Karpas-422 (cell line): ENCODE results near the gene C19orf44. TPM values are rescaled to one million over a fixed set of nuclear protein-coding genes. Genes with fewer than 3 reads are reported as not detected.
"Not testable (repeated sequence)": the region's sequence is repeated elsewhere in the genome, so short reads cannot be mapped to it uniquely, and the experiment has no call there.

ENCODE experiments used
- DNase-seq: peaks from one replicate; pipeline ENCODE4 v3.0.0-alpha.2; 2015
- H2AFZ ChIP-seq: fragments of 200-600 bp; sonication (generic); 2 replicates; pipeline ENCODE4 v1.6.1; 2014; ENCODE audit warnings: antibody characterized with exemption, low read length, mixed read lengths
- H3K27ac ChIP-seq: fragments of 200-600 bp; sonication (generic); 2 replicates; pipeline ENCODE4 v1.5.1; 2014; ENCODE audit warnings: mild to moderate bottlenecking, low read length, moderate library complexity
- H3K27me3 ChIP-seq: fragments of 200-600 bp; sonication (generic); 2 replicates; pipeline ENCODE4 v1.6.1; 2014; ENCODE audit warnings: low read length, mixed read lengths
- H3K36me3 ChIP-seq: fragments of 200-600 bp; sonication (generic); 2 replicates; pipeline ENCODE4 v1.6.1; 2014; ENCODE audit warnings: low read length, mixed read lengths; ENCODE audit not compliant: insufficient read depth
- H3K4me1 ChIP-seq: fragments of 200-600 bp; sonication (generic); 2 replicates; pipeline ENCODE4 v1.6.1; 2014; ENCODE audit warnings: mild to moderate bottlenecking, low read length, mixed read lengths
- H3K4me2 ChIP-seq: fragments of 200-600 bp; sonication (generic); 2 replicates; pipeline ENCODE4 v1.6.1; 2014; ENCODE audit warnings: low read length, low read depth, mild to moderate bottlenecking; ENCODE audit not compliant: poor library complexity, severe bottlenecking
- H3K4me3 ChIP-seq: fragments of 200-600 bp; sonication (generic); 2 replicates; pipeline ENCODE4 v1.5.1; 2014; ENCODE audit warnings: mild to moderate bottlenecking, antibody characterized with exemption, low read length, mixed read lengths
- H3K79me2 ChIP-seq: fragments of 200-600 bp; sonication (generic); 2 replicates; pipeline ENCODE4 v1.6.1; 2014; ENCODE audit warnings: mild to moderate bottlenecking, low read length, mixed read lengths
- H3K9ac ChIP-seq: fragments of 200-600 bp; sonication (generic); 2 replicates; pipeline ENCODE4 v1.6.0; 2014; ENCODE audit warnings: low read length
- H3K9me2 ChIP-seq: fragments of 200-600 bp; sonication (generic), shearing (Covaris generic); replicated peaks from 2 replicates; pipeline ENCODE4 v1.6.0; 2014; ENCODE audit warnings: mild to moderate bottlenecking, low read length, moderate library complexity; ENCODE audit not compliant: insufficient read depth
- H3K9me3 ChIP-seq: fragments of 300-700, 200-600 bp; sonication (generic); 2 replicates; pipeline ENCODE4 v1.6.1; 2014; ENCODE audit warnings: low read length, mixed read lengths
- H4K20me1 ChIP-seq: fragments of 200-600 bp; sonication (generic); 2 replicates; pipeline ENCODE4 v1.6.1; 2014; ENCODE audit warnings: mild to moderate bottlenecking, antibody characterized with exemption, low read length, low read depth; ENCODE audit not compliant: insufficient read depth
- total RNA-seq: library from RNA; depleted of rRNA; stranded (reverse); fragments of >200 nt; shearing (Covaris generic); gene quantifications from 2 replicates; pipeline ENCODE4 v1.2.3, GENCODE V29; 2014; ENCODE audit warnings: low replicate concordance

Gene C19orf44
- total RNA-seq, 1 experiment from 2014 or later = 4.7 TPM

DNA sequence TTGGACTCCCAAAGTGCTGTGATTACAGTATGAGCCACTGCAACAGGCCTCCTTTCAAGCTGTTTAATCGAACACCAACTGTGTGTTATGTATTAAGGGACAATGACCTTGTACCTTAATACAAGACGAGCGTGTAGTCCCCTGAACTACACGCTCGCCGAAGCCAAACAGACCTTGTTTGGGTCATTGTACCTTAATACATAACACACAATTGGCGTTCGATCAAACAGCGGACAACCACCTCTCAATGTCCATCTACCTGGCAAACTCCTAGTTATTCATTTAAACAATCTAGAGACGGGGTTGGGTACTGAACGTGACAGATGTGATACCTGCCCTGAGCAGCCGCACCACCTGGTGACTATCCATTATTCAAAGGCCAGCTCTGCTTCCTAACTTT lies 44.8 kb downstream of the C19orf44 start:
- Histone ChIP-seq H3K79me2 (peaks cover 78% of the 10 kb centered on the region), H3K9me3 (no peaks in the 10 kb centered on the region), H3K9ac (peak overlapping the region; percentile 84), H2AFZ (no peak overlapping the region), H3K27me3 (no peaks in the 10 kb centered on the region), H3K36me3 (peaks cover 25% of the 10 kb centered on the region), H4K20me1 (peaks cover 34% of the 10 kb centered on the region), H3K4me2 (peak overlapping the region; percentile 97), H3K9me2 (no peaks in the 10 kb centered on the region), H3K4me1 (peaks cover 33% of the 10 kb centered on the region), H3K4me3 (peak overlapping the region; percentile 88), H3K27ac (peak overlapping the region; percentile 65; the same call in 1 of the 2 replicates)
- DNase-seq = no peak

DNA sequence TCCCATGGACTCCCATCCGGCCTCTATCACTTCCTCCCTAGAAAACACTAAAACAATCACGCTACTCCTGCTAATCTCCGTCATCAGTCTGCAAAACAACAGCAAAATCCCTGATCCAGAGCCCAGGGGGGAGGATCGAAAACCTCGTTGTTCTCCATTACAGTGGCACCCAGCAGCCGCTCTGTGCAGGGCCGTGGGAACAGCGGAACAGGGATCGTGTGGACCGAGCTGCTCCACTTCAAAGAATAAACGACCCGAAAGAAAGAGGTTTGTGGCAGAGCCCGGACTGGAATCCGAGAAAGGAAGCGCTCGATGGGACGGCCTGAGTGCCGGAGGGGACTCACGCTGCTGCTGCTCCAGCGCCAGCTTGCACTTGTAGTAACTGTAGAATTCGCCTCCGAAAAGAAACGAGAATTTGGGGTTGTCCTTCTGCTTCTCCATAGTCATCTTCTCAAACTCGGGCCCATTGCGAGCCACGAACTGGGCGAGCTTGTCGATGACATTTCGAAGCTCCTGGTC lies 45.4 kb downstream of the C19orf44 start:
- no peak for DNase-seq
- H3K79me2 ChIP-seq = peaks cover 71% of the 10 kb centered on the region
- no peaks in the 10 kb centered on the region for H3K9me3 ChIP-seq
- H3K36me3 ChIP-seq = peaks cover 25% of the 10 kb centered on the region
- H3K27ac ChIP-seq = peak overlapping the region; percentile 65
- peak overlapping the region; percentile 97 for H3K4me2 ChIP-seq
- H3K4me3 ChIP-seq = peak overlapping the region; percentile 88
- peaks cover 33% of the 10 kb centered on the region for H3K4me1 ChIP-seq
- peak overlapping the region; percentile 84 for H3K9ac ChIP-seq
- H3K27me3 ChIP-seq = no peaks in the 10 kb centered on the region
- no peak overlapping the region for H2AFZ ChIP-seq
- no peaks in the 10 kb centered on the region for H3K9me2 ChIP-seq
- H4K20me1 ChIP-seq = peaks cover 28% of the 10 kb centered on the region

DNA sequence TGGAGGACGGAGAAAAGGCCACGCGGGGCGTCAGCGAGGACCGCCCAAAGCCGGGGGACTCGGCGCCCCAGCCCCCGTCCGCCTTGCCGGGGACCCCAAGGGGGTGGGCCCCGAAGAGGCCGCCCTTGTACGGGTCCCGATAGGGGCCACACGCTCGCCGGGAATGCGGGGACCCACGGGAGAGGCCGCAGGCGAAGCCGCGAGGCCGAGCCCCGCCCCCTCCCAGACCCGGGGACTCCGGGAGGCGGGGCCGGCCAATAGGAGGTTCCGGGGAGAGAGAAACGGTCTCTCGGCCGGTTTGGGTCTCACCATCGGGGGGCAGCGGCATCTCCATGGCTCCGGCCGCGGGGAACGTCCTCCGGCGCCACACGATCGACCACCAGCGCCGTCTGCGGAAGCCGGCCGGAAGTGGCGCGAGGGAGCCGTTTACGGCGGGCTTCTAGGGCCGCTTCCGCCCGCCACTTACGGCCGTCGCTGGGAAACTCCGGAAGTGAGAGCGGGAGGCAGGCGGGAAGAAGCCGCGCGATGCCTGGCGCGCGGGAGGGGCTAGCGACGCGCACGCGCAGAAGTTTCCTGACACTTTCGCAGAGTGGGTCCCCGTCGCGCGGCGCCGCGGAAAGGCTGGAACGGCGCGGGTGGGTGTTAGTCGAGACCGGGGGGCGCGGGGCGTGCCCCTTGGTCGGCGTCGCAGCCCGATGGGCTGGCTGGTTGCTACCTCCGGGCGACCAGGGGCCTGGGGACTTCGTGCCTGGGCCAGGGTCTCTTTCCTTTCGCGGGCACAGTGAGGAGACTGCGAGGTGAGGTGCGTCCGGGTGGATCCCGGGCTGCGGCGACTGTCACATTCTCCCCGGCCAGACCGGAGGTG lies 46.1 kb downstream of the C19orf44 start, which contains the start of gene CHERP:
Gene CHERP (minus strand): TSS at position 393 of the 865 bp plus-strand sequence. CDS start 59 bp downstream, at position 334.
- H3K4me1 ChIP-seq = peaks cover 33% of the 10 kb centered on the region

DNA sequence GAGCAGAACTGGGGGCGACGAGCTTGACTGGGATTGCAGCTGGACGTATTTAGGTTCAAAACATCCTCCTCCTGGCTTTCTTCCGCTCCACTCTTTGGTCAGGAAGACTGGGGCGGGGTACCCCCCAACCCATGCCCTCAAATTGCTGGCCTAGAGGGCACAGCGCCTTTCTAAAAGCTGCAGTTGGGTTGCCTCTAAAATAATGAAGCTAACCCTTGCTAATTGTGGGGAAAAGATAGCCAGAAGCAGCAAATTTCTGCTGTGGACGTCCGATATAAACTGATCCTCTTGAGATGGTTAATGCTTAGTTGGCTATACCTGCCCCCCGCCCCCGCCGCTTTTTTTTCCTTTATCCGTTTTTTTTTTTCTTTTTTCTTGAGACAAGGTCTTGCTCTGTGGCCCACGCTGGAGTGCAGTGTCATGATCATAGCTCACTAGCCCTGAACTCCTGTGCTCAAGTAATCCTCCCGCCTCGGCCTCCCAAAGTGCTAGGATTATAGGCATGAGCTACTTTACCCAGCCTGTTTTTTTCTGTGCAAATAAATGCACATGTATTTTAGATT lies 46.8 kb downstream of the C19orf44 start:
- H3K9me2 ChIP-seq = no peaks in the 10 kb centered on the region
- H3K27ac ChIP-seq = peak overlapping the region; percentile 87
- peak overlapping the region; percentile 97 for H3K4me2 ChIP-seq
- peak overlapping the region; percentile 41; the same call in 1 of the 2 replicates for H2AFZ ChIP-seq
- peaks cover 33% of the 10 kb centered on the region for H3K4me1 ChIP-seq
- H3K9ac ChIP-seq = peak overlapping the region; percentile 84
- no peaks in the 10 kb centered on the region for H3K9me3 ChIP-seq
- peak; percentile 67 for DNase-seq
- peaks cover 19% of the 10 kb centered on the region for H4K20me1 ChIP-seq
- H3K27me3 ChIP-seq = no peaks in the 10 kb centered on the region
- H3K79me2 ChIP-seq = peaks cover 58% of the 10 kb centered on the region
- H3K36me3 ChIP-seq = peaks cover 21% of the 10 kb centered on the region
- peak overlapping the region; percentile 88 for H3K4me3 ChIP-seq

More for the DNA sequence above, 46.1 kb downstream of the C19orf44 start, which contains the start of gene CHERP:
- Histone ChIP-seq H3K27me3 (no peaks in the 10 kb centered on the region), H3K9me3 (no peaks in the 10 kb centered on the region), H3K79me2 (peaks cover 66% of the 10 kb centered on the region), H3K27ac (peak within 1 kb of the TSS; percentile 87), H3K4me2 (peak within 1 kb of the TSS; percentile 97), H2AFZ (peak within 1 kb of the TSS; percentile 41; the same call in 1 of the 2 replicates), H3K9ac (peak within 1 kb of the TSS; percentile 84), H3K9me2 (no peaks in the 10 kb centered on the region), H3K4me3 (peak within 1 kb of the TSS; percentile 88), H3K36me3 (peaks cover 25% of the 10 kb centered on the region), H4K20me1 (peaks cover 21% of the 10 kb centered on the region)
- peak; percentile 98 for DNase-seq

DNA sequence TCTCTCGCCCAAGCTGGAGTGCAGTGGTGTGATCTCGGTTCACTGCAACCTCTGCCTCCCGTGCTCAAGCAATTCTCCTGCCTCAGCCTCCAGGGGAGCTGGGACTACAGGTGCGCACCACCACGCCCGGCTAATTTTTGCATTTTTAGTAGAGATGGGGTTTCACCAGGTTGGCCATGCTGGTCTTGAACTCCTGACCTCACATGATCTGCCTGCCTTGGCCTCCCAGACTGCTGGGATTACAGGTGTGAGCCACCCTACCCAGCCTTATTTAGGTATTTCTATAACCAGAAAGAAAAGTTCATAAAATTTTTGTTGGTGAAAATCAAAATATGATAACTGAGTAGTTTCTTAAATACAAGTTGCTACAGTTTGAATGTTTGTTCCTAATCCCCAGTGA lies 47.5 kb downstream of the C19orf44 start:
- peak overlapping the region; percentile 87 for H3K27ac ChIP-seq

DNA sequence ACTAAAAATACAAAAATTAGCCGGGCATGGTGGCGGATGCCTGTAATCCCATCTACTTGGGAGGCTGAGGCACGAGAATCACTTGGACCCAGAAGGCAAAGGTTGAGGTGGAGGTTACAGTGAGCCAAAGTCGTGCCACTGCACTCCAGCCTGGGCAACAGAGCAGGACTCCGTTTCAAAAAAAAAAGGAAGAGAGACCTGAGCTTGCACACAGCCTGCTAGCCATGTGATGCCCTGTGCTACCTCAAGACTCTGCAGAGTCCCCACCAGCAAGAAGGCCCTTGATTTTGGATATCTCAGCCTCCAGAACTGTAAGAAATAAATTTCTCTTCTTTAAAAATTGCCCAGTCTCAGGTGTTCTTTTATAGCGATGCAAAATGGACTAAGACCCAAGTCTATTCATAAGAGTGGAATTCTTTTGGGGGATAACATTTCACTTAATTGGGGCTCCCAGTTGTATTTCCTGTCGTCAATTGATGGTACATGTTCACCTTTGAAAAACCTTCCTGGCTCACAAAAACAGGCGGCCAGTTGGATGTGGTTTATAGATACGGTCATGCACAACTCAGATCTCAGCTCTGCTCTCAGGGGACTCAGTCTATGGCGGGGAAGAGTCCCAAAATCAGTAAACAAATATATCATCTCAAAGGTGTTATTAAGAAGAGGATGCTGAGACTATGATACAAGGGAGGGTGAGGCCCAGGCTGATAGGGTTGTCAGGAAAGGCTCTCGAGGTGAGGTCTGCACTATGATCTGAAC lies 48.5 kb downstream of the C19orf44 start:
- H3K79me2 ChIP-seq = peaks cover 42% of the 10 kb centered on the region

More for the DNA sequence above, 47.5 kb downstream of the C19orf44 start:
- Histone ChIP-seq H3K36me3 (peaks cover 18% of the 10 kb centered on the region), H3K4me2 (peak overlapping the region; percentile 97), H4K20me1 (peaks cover 19% of the 10 kb centered on the region), H3K9ac (peak overlapping the region; percentile 84), H3K79me2 (peaks cover 52% of the 10 kb centered on the region), H3K4me3 (peak overlapping the region; percentile 88), H3K4me1 (peaks cover 33% of the 10 kb centered on the region)
- not testable (repeated sequence) for DNase-seq, H3K9me3 ChIP-seq, H3K9me2 ChIP-seq, H3K27me3 ChIP-seq, H2AFZ ChIP-seq

DNA sequence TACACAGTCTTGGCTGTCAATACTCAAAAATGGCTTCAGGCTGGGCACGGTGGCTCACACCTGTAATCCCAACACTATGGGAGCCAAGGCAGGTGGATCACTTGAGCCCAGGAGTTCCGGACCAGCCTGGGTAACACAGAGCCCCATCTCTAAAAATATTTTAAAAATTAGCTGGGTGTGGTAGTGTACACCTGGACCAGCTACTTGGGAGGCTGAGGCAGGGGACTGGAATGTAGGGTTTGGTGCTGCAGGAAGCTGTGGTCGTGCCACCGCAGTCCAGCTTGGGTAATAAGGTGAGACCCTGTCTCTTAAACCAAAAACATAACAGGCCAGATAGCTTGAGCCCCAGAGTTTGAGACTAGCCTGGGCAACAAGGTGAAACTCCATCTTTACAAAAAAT lies 52.8 kb downstream of the C19orf44 start:
- Histone ChIP-seq H3K9ac (no peak overlapping the region), H3K4me2 (no peak overlapping the region), H3K27me3 (no peaks in the 10 kb centered on the region), H2AFZ (no peak overlapping the region), H3K9me3 (no peaks in the 10 kb centered on the region), H3K9me2 (no peaks in the 10 kb centered on the region), H3K4me3 (no peak overlapping the region), H4K20me1 (no peaks in the 10 kb centered on the region), H3K36me3 (peaks cover 3% of the 10 kb centered on the region; the same call in 1 of the 2 replicates), H3K79me2 (peaks cover under 1% of the 10 kb centered on the region), H3K27ac (no peak overlapping the region), H3K4me1 (peaks cover 16% of the 10 kb centered on the region)
- no peak for DNase-seq

More for the DNA sequence above, 48.5 kb downstream of the C19orf44 start:
- Histone ChIP-seq H3K4me2 (peak overlapping the region; percentile 28), H3K27me3 (no peaks in the 10 kb centered on the region), H3K9me3 (no peaks in the 10 kb centered on the region), H3K9me2 (no peaks in the 10 kb centered on the region), H3K27ac (peak overlapping the region; percentile 87), H3K9ac (peak overlapping the region; percentile 39), H3K4me1 (peaks cover 33% of the 10 kb centered on the region), H3K36me3 (peaks cover 11% of the 10 kb centered on the region), H3K4me3 (0 out of 2 replicates have a peak overlapping the region, but pooled peaks have one; percentile 2), H2AFZ (no peak overlapping the region), H4K20me1 (peaks cover 19% of the 10 kb centered on the region)
- DNase-seq = peak; percentile 72
